Measurements from ENCODE around the gene UTP15. TPM values are rescaled to one million over a fixed set of nuclear protein-coding genes. Genes with fewer than 3 reads are reported as not detected.

UTP15 gene
- total RNA-seq (10 to 100 TPM; 12.4 to 17.0 TPM), polyA plus RNA-seq (1 to 10 TPM; 5.0 to 8.5 TPM)
- long read RNA-seq, donor 1, transcript UTP15-201 (13 exons, 3,687 nt) = major isoform, 15 of 15 reads
- long read RNA-seq, donor 1, partial matches to known transcripts = 0 of 15 reads
- long read RNA-seq, donor 1, other reads (novel, unspliced or antisense) = 0 of 15 reads
- long read RNA-seq, donor 2, transcript UTP15-201 (13 exons, 3,687 nt) = major isoform, 6 of 9 reads
- long read RNA-seq, donor 2, partial matches to known transcripts = 2 of 9 reads
- long read RNA-seq, donor 2, other reads (novel, unspliced or antisense) = 1 of 9 reads

- Histone ChIP-seq H3K9me3 (ENCODE audit: control insufficient read depth, low read length) (no peaks in the 10 kb centered on the region), H3K36me3 (ENCODE audit: control insufficient read depth in 1 of 2, insufficient read depth in 2 of 2, low read length in 1 of 2) (peaks cover 0 to 2% of the 10 kb centered on the region in 2 donors), H3K27ac (ENCODE audit: low read depth in 1 of 2, low read length in 2 of 2) (peak within 1 kb of the TSS; percentile 78 to 85), H3K4me1 (ENCODE audit: control insufficient read depth in 1 of 2, insufficient read depth in 2 of 2, low read length in 2 of 2) (peaks cover 0 to 2% of the 10 kb centered on the region in 2 donors), H3K4me3 (ENCODE audit: low read length in 2 of 2) (peak within 1 kb of the TSS; percentile 69 to 94), H3K27me3 (ENCODE audit: control insufficient read depth in 1 of 2, insufficient read depth in 2 of 2, low read length in 1 of 2) (no peaks in the 10 kb centered on the region)
- DNase-seq = peak; percentile 100
- WGBS, 2 donors = 0% methylated on average over 62 of the region's 62 CpGs
- intact Hi-C loops (cut with DNase I) = no loop called here
- peak; percentile 100 for ATAC-seq (ENCODE audit: low FRiP score)
Measured at GRCh38 chr5:73565139-73565968, at the start of gene UTP15, which contains the start of gene ANKRA2. TSS of gene UTP15 (plus strand) at chr5:73565743. CDS start at chr5:73567345, 1,602 bp downstream. TSS of gene ANKRA2 (minus strand) at chr5:73565639. CDS start at chr5:73562881, 2,758 bp downstream.

- H3K4me1 ChIP-seq (ENCODE audit: control insufficient read depth in 1 of 2, insufficient read depth in 2 of 2, low read length in 2 of 2) = peaks cover 2 to 4% of the 10 kb centered on the region in 2 donors
- no peaks in the 10 kb centered on the region for H3K27me3 ChIP-seq (ENCODE audit: control insufficient read depth in 1 of 2, insufficient read depth in 2 of 2, low read length in 1 of 2)
- 12 to 13% methylated on average over 16 of the region's 16 CpGs for WGBS, 2 donors
- H3K9me3 ChIP-seq (ENCODE audit: control insufficient read depth, low read length) = no peaks in the 10 kb centered on the region
- peaks cover 0 to 3% of the 10 kb centered on the region in 2 donors for H3K36me3 ChIP-seq (ENCODE audit: control insufficient read depth in 1 of 2, insufficient read depth in 2 of 2, low read length in 1 of 2)
- DNase-seq (peak in 1 of 2 donors; percentile 55), ATAC-seq (ENCODE audit: low FRiP score) (peak; percentile 91)
- H3K4me3 ChIP-seq (ENCODE audit: low read length in 2 of 2) = no peak overlapping the region
- intact Hi-C loops (cut with DNase I) = loop anchor here (2.0 kb wide), 1 partner anchor 17 kb away; no protein-coding TSS in a partner anchor
- H3K27ac ChIP-seq (ENCODE audit: low read depth in 1 of 2, low read length in 2 of 2) = no peak overlapping the region
Measured at GRCh38 chr5:73519531-73520283, 45.8 kb upstream of the UTP15 start.

- 86 to 88% methylated on average over 7 of the region's 7 CpGs for WGBS, 2 donors
- Histone ChIP-seq H3K9me3 (ENCODE audit: control insufficient read depth, low read length) (no peaks in the 10 kb centered on the region), H3K4me1 (ENCODE audit: control insufficient read depth in 1 of 2, insufficient read depth in 2 of 2, low read length in 2 of 2) (peaks cover 4% of the 10 kb centered on the region in 2 donors), H3K27ac (ENCODE audit: low read depth in 1 of 2, low read length in 2 of 2) (no peak overlapping the region), H3K27me3 (ENCODE audit: control insufficient read depth in 1 of 2, insufficient read depth in 2 of 2, low read length in 1 of 2) (no peaks in the 10 kb centered on the region), H3K4me3 (ENCODE audit: low read length in 2 of 2) (no peak overlapping the region), H3K36me3 (ENCODE audit: control insufficient read depth in 1 of 2, insufficient read depth in 2 of 2, low read length in 1 of 2) (no peaks in the 10 kb centered on the region)
- no peak for DNase-seq
- intact Hi-C loops (cut with DNase I) = no loop called here
- ATAC-seq (ENCODE audit: low FRiP score) = no peak
Measured at GRCh38 chr5:73522989-73523388, 42.6 kb upstream of the UTP15 start.

GRCh38 chr5:73523861-73524260 is 41.7 kb upstream of the UTP15 start:
- Histone ChIP-seq H3K27me3 (ENCODE audit: control insufficient read depth in 1 of 2, insufficient read depth in 2 of 2, low read length in 1 of 2) (no peaks in the 10 kb centered on the region), H3K9me3 (ENCODE audit: control insufficient read depth, low read length) (no peaks in the 10 kb centered on the region), H3K4me1 (ENCODE audit: control insufficient read depth in 1 of 2, insufficient read depth in 2 of 2, low read length in 2 of 2) (peaks cover 4% of the 10 kb centered on the region in 2 donors), H3K4me3 (ENCODE audit: low read length in 2 of 2) (no peak overlapping the region), H3K27ac (ENCODE audit: low read depth in 1 of 2, low read length in 2 of 2) (no peak overlapping the region), H3K36me3 (ENCODE audit: control insufficient read depth in 1 of 2, insufficient read depth in 2 of 2, low read length in 1 of 2) (no peaks in the 10 kb centered on the region)
- intact Hi-C loops (cut with DNase I) = no loop called here
- ATAC-seq (ENCODE audit: low FRiP score) (no peak), DNase-seq (no peak)
- 93 to 100% methylated on average over 1 of the region's 1 CpG for WGBS, 2 donors

GRCh38 chr5:73525606-73526203 is 39.8 kb upstream of the UTP15 start:
- Histone ChIP-seq H3K36me3 (ENCODE audit: control insufficient read depth in 1 of 2, insufficient read depth in 2 of 2, low read length in 1 of 2) (no peaks in the 10 kb centered on the region), H3K27ac (ENCODE audit: low read depth in 1 of 2, low read length in 2 of 2) (no peak overlapping the region), H3K4me3 (ENCODE audit: low read length in 2 of 2) (no peak overlapping the region), H3K27me3 (ENCODE audit: control insufficient read depth in 1 of 2, insufficient read depth in 2 of 2, low read length in 1 of 2) (no peaks in the 10 kb centered on the region), H3K9me3 (ENCODE audit: control insufficient read depth, low read length) (no peaks in the 10 kb centered on the region), H3K4me1 (ENCODE audit: control insufficient read depth in 1 of 2, insufficient read depth in 2 of 2, low read length in 2 of 2) (peaks cover 4% of the 10 kb centered on the region in 2 donors)
- DNase-seq (no peak), ATAC-seq (ENCODE audit: low FRiP score) (no peak)
- WGBS, 2 donors = 12 to 18% methylated on average over 3 of the region's 3 CpGs
- intact Hi-C loops (cut with DNase I) = no loop called here

GRCh38 chr5:73528248-73528647 is 37.3 kb upstream of the UTP15 start:
- DNase-seq (no peak), ATAC-seq (ENCODE audit: low FRiP score) (no peak)

GRCh38 chr5:73529081-73529480 is 36.5 kb upstream of the UTP15 start:
- WGBS, 2 donors = 83 to 88% methylated on average over 1 of the region's 1 CpG
- no peaks in the 10 kb centered on the region for H3K27me3 ChIP-seq (ENCODE audit: control insufficient read depth in 1 of 2, insufficient read depth in 2 of 2, low read length in 1 of 2)
- peaks cover 0 to 2% of the 10 kb centered on the region in 2 donors for H3K4me1 ChIP-seq (ENCODE audit: control insufficient read depth in 1 of 2, insufficient read depth in 2 of 2, low read length in 2 of 2)
- H3K9me3 ChIP-seq (ENCODE audit: control insufficient read depth, low read length) = no peaks in the 10 kb centered on the region
- H3K27ac ChIP-seq (ENCODE audit: low read depth in 1 of 2, low read length in 2 of 2) = no peak overlapping the region
- intact Hi-C loops (cut with DNase I) = no loop called here
- ATAC-seq (ENCODE audit: low FRiP score) = no peak
- no peak overlapping the region for H3K4me3 ChIP-seq (ENCODE audit: low read length in 2 of 2)
- DNase-seq = no peak
- no peaks in the 10 kb centered on the region for H3K36me3 ChIP-seq (ENCODE audit: control insufficient read depth in 1 of 2, insufficient read depth in 2 of 2, low read length in 1 of 2)

More at GRCh38 chr5:73528248-73528647, 37.3 kb upstream of the UTP15 start:
- Histone ChIP-seq H3K27ac (ENCODE audit: low read depth in 1 of 2, low read length in 2 of 2) (no peak overlapping the region), H3K9me3 (ENCODE audit: control insufficient read depth, low read length) (no peaks in the 10 kb centered on the region), H3K36me3 (ENCODE audit: control insufficient read depth in 1 of 2, insufficient read depth in 2 of 2, low read length in 1 of 2) (no peaks in the 10 kb centered on the region), H3K4me1 (ENCODE audit: control insufficient read depth in 1 of 2, insufficient read depth in 2 of 2, low read length in 2 of 2) (peaks cover 0 to 2% of the 10 kb centered on the region in 2 donors), H3K4me3 (ENCODE audit: low read length in 2 of 2) (no peak overlapping the region), H3K27me3 (ENCODE audit: control insufficient read depth in 1 of 2, insufficient read depth in 2 of 2, low read length in 1 of 2) (no peaks in the 10 kb centered on the region)
- intact Hi-C loops (cut with DNase I) = no loop called here
- WGBS, 2 donors = 90 to 91% methylated on average over 3 of the region's 3 CpGs

GRCh38 chr5:73531356-73531755 is 34.2 kb upstream of the UTP15 start:
- intact Hi-C loops (cut with DNase I) = no loop called here
- Histone ChIP-seq H3K9me3 (ENCODE audit: control insufficient read depth, low read length) (no peaks in the 10 kb centered on the region), H3K27ac (ENCODE audit: low read depth in 1 of 2, low read length in 2 of 2) (no peak overlapping the region), H3K4me1 (ENCODE audit: control insufficient read depth in 1 of 2, insufficient read depth in 2 of 2, low read length in 2 of 2) (peaks cover 0 to 2% of the 10 kb centered on the region in 2 donors), H3K4me3 (ENCODE audit: low read length in 2 of 2) (no peak overlapping the region), H3K36me3 (ENCODE audit: control insufficient read depth in 1 of 2, insufficient read depth in 2 of 2, low read length in 1 of 2) (no peaks in the 10 kb centered on the region), H3K27me3 (ENCODE audit: control insufficient read depth in 1 of 2, insufficient read depth in 2 of 2, low read length in 1 of 2) (no peaks in the 10 kb centered on the region)
- no peak for DNase-seq
- WGBS, 2 donors = 90 to 92% methylated on average over 1 of the region's 1 CpG
- no peak for ATAC-seq (ENCODE audit: low FRiP score)
